ENCODE results near the gene C3orf85. TPM values are rescaled to one million over a fixed set of nuclear protein-coding genes. Genes with fewer than 3 reads are reported as not detected.

The C3orf85 gene
- total and polyA plus RNA-seq, 10 of the 15 experiments (the other 5 are each of a cell fraction or from before 2014, with no cell fraction given): not detected

- SMC1A ChIA-PET (ENCODE audit: uncharacterized antibody, unreplicated experiment): interaction anchor here (1.1 kb wide), 1 partner anchor 9 kb away, joined by 3 read pairs; no protein-coding TSS in a partner anchor
- Histone ChIP-seq H3K4me2 (ENCODE audit: control insufficient read depth, insufficient read depth) (no peak overlapping the region), H3K79me2 (ENCODE audit: control insufficient read depth, insufficient read depth, low read length) (no peaks in the 10 kb centered on the region), H3K27me3 (replicated peaks in 1 of 2; ENCODE audit: control insufficient read depth in 2 of 2, insufficient read depth in 2 of 2, low read length in 1 of 2) (no peaks in the 10 kb centered on the region), H3K4me1 (ENCODE audit: control insufficient read depth, insufficient read depth, low read length) (no peaks in the 10 kb centered on the region), H2AFZ (ENCODE audit: control insufficient read depth, low read depth, low read length) (no peak overlapping the region), H3K27ac (ENCODE audit: control insufficient read depth, insufficient read depth) (no peak overlapping the region), H3K9ac (ENCODE audit: control insufficient read depth, insufficient read depth, low read length) (no peak overlapping the region), H4K20me1 (ENCODE audit: control insufficient read depth, insufficient read depth) (no peaks in the 10 kb centered on the region), H3K36me3 (ENCODE audit: control insufficient read depth in 2 of 2, insufficient read depth in 2 of 2, low read length in 1 of 2) (no peaks in the 10 kb centered on the region), H3K9me3 (replicated peaks; ENCODE audit: control insufficient read depth, insufficient read depth, low read length) (no peaks in the 10 kb centered on the region), H3K4me3 (no peak overlapping the region)
- no peak for DNase-seq (ENCODE audit: low read depth, low spot score)
- POLR2A ChIA-PET: no interaction called here
- BruUV-seq (replicated peaks): no TSS peak
- intact Hi-C loops (cut with micrococcal nuclease; ENCODE audit: unreplicated experiment): no loop called here
- RAD21 ChIA-PET (ENCODE audit: unreplicated experiment): no interaction called here
- in situ Hi-C loops (cut with MboI): no loop called here
- CTCF ChIA-PET: no interaction called here
- FAIRE-seq: no peak
- 33% methylated on average over 1 of the region's 1 CpG for WGBS (ENCODE audit: insufficient coverage, insufficient replicate concordance, low lambda C conversion rate, missing lambda C conversion rate)
- ATAC-seq: no peak
- TF ChIP-seq E4F1 (IDR thresholded peaks at IDR 0.05; ENCODE audit: borderline replicate concordance, partially characterized antibody) (no peak), RBBP5 (conservative IDR thresholded peaks at IDR 0.05) (no peak), HDAC2 (IDR thresholded peaks at IDR 0.05) (no peak), CEBPZ (IDR thresholded peaks at IDR 0.05; ENCODE audit: low read depth, low read length) (no peak), HDGF (IDR thresholded peaks at IDR 0.05) (no peak), BCLAF1 (IDR thresholded peaks at IDR 0.05) (no peak), RELA (IDR thresholded peaks at IDR 0.05; ENCODE audit: borderline replicate concordance, partially characterized antibody) (no peak), CHD1 (IDR thresholded peaks at IDR 0.05; ENCODE audit: low read depth, low read length) (no peak), TARDBP (IDR thresholded peaks at IDR 0.05; ENCODE audit: borderline replicate concordance) (no peak), EED (IDR thresholded peaks at IDR 0.05; ENCODE audit: low read depth) (no peak), RB1 (IDR thresholded peaks at IDR 0.05; ENCODE audit: borderline replicate concordance) (no peak), ZNF207 (IDR thresholded peaks at IDR 0.05; ENCODE audit: borderline replicate concordance) (no peak), MEF2B (IDR thresholded peaks at IDR 0.05; ENCODE audit: partially characterized antibody, poor library complexity, severe bottlenecking) (no peak), STAT3 (IDR thresholded peaks at IDR 0.05; ENCODE audit: low read depth, low read length) (no peak), ZNF217 (IDR thresholded peaks at IDR 0.05) (no peak), MAX (IDR thresholded peaks at IDR 0.05; ENCODE audit: low read depth, low read length) (no peak), POLR2AphosphoS2 (IDR thresholded peaks at IDR 0.05; ENCODE audit: low read depth, low read length) (no peak), CBX3 (IDR thresholded peaks at IDR 0.05; ENCODE audit: borderline replicate concordance, low read depth) (no peak)
Measured at GRCh38 chr3:109178708-109179107, 42.2 kb downstream of the C3orf85 start.
